Stimulated activated CD4-positive, alpha-beta T cell treated with anti-CD3 and anti-CD28 coated beads, Interleukin-15, amount 100 ng/mL, for 24 hours (primary cell): ENCODE results near the gene COMMD2.

Source experiments
- DNase-seq: peaks from one replicate; pipeline ENCODE4 v3.0.0-alpha.2; 2020

Gene COMMD2

GRCh38 chr3:149702691-149703441 is 49.4 kb downstream of the COMMD2 start:
- no peak for DNase-seq

- no peak for DNase-seq
Measured at GRCh38 chr3:149701977-149702350, 50.3 kb downstream of the COMMD2 start.

GRCh38 chr3:149701206-149701976 is 50.9 kb downstream of the COMMD2 start:
- DNase-seq: peak; percentile 38
